Trophoblast cell (in vitro differentiated cells and primary cell): ENCODE measurements around the gene CELA3B.
"Not testable (repeated sequence)": the region's sequence is repeated elsewhere in the genome, so short reads cannot be mapped to it uniquely, and the experiment has no call there.

Experiments used
- DNase-seq, 2 donors: peaks; one replicate each; pipeline ENCODE4 v3.0.0-alpha.2; 2016
- H2AFZ ChIP-seq: 2 replicates; pipeline ENCODE4 v1.6.1; 2013; ENCODE audit warnings: low read length, moderate library complexity, mild to moderate bottlenecking; ENCODE audit not compliant: insufficient read depth, poor library complexity
- H2AK5ac ChIP-seq: 2 replicates; pipeline ENCODE4 v1.6.1; 2013; ENCODE audit warnings: mild to moderate bottlenecking, low read length
- H2BK120ac ChIP-seq: 2 replicates; pipeline ENCODE4 v1.6.1; 2013; ENCODE audit warnings: low read length, mild to moderate bottlenecking, moderate library complexity; ENCODE audit not compliant: insufficient read depth, poor library complexity
- H2BK12ac ChIP-seq: 2 replicates; pipeline ENCODE4 v1.6.1; 2013; ENCODE audit warnings: mild to moderate bottlenecking, low read length, moderate library complexity
- H2BK5ac ChIP-seq: 2 replicates; pipeline ENCODE4 v1.6.1; 2013; ENCODE audit warnings: low read length, low read depth, moderate library complexity, mild to moderate bottlenecking; ENCODE audit not compliant: poor library complexity
- H3K14ac ChIP-seq: 2 replicates; pipeline ENCODE4 v1.6.1; 2013; ENCODE audit warnings: mild to moderate bottlenecking, low read length
- H3K18ac ChIP-seq: 2 replicates; pipeline ENCODE4 v1.6.1; 2013; ENCODE audit warnings: mild to moderate bottlenecking, low read length
- H3K23ac ChIP-seq: 2 replicates; pipeline ENCODE4 v1.6.1; 2013; ENCODE audit warnings: low read length
- H3K27ac ChIP-seq: 2 replicates; pipeline ENCODE4 v1.5.1; 2013; ENCODE audit warnings: low read depth, mild to moderate bottlenecking, inconsistent platforms, low read length, moderate library complexity
- H3K27me3 ChIP-seq: 2 replicates; pipeline ENCODE4 v1.6.1; 2013; ENCODE audit warnings: inconsistent platforms, mild to moderate bottlenecking, low read length, moderate library complexity; ENCODE audit not compliant: insufficient read depth
- H3K36me3 ChIP-seq, 2 experiments: 1 replicate in 1 of 2; 2 replicates in 1 of 2; pipeline ENCODE4 v1.6.1; 2013; ENCODE audit warnings: low read length in 2 of 2, mild to moderate bottlenecking in 2 of 2, moderate library complexity in 1 of 2; ENCODE audit not compliant: insufficient read depth in 2 of 2, control insufficient read depth in 1 of 2
- H3K4ac ChIP-seq: 2 replicates; pipeline ENCODE4 v1.6.1; 2013; ENCODE audit warnings: low read depth, mild to moderate bottlenecking, low read length, moderate library complexity
- H3K4me1 ChIP-seq, 2 experiments: 1 replicate in 1 of 2; 2 replicates in 1 of 2; pipeline ENCODE4 v1.6.1; 2013; ENCODE audit warnings: low read length in 2 of 2, mild to moderate bottlenecking in 2 of 2, moderate library complexity in 1 of 2; ENCODE audit not compliant: insufficient read depth in 2 of 2, control insufficient read depth in 1 of 2
- H3K4me2 ChIP-seq: 2 replicates; pipeline ENCODE4 v1.6.1; 2013; ENCODE audit warnings: inconsistent platforms, mild to moderate bottlenecking, low read length, moderate library complexity
- H3K4me3 ChIP-seq: 2 replicates; pipeline ENCODE4 v1.5.1; 2013; ENCODE audit warnings: mild to moderate bottlenecking, low read depth, low read length, inconsistent platforms
- H3K79me1 ChIP-seq: one replicate; pipeline ENCODE4 v1.6.1; 2013; ENCODE audit warnings: low read length
- H3K79me2 ChIP-seq: 2 replicates; pipeline ENCODE4 v1.6.1; 2013; ENCODE audit warnings: low read length, mild to moderate bottlenecking; ENCODE audit not compliant: control insufficient read depth, insufficient read depth, poor library complexity
- H3K9ac ChIP-seq: 2 replicates; pipeline ENCODE4 v1.6.1; 2013; ENCODE audit warnings: mild to moderate bottlenecking, low read length
- H3K9me3 ChIP-seq: 2 replicates; pipeline ENCODE4 v1.6.1; 2013; ENCODE audit warnings: low read depth, mild to moderate bottlenecking, control low read depth, inconsistent platforms, low read length; ENCODE audit not compliant: insufficient read depth
- H4K12ac ChIP-seq: 2 replicates; pipeline ENCODE4 v1.6.1; 2013; ENCODE audit warnings: low read depth, mild to moderate bottlenecking, low read length, moderate library complexity
- H4K8ac ChIP-seq: 2 replicates; pipeline ENCODE4 v1.6.1; 2013; ENCODE audit warnings: low read depth, mild to moderate bottlenecking, low read length, moderate library complexity
- H4K91ac ChIP-seq: one replicate; pipeline ENCODE4 v1.6.1; 2013; ENCODE audit warnings: low read depth, mild to moderate bottlenecking, low read length, moderate library complexity
- WGBS: extraction: QIAGEN DNeasy Blood & Tissue Kit; methylation state at CpG from one replicate; pipeline ENCODE4 v1.1.7; 2013; ENCODE audit warnings: missing lambda C conversion rate; ENCODE audit not compliant: insufficient read length, insufficient coverage; ENCODE audit errors: extremely low coverage; 5-methylcytosine and 5-hydroxymethylcytosine counted together

The CELA3B gene

GRCh38 chr1:21997891-21998623 is 21.2 kb downstream of the CELA3B start:
- not testable (repeated sequence) for H3K9me3 ChIP-seq, H3K79me2 ChIP-seq, H3K27me3 ChIP-seq, DNase-seq, H3K27ac ChIP-seq, H3K4me2 ChIP-seq, H3K36me3 ChIP-seq, H4K8ac ChIP-seq, H3K4me1 ChIP-seq, H3K4me3 ChIP-seq, H3K79me1 ChIP-seq, H2BK5ac ChIP-seq, H3K9ac ChIP-seq, H2BK12ac ChIP-seq, H3K14ac ChIP-seq, H2AFZ ChIP-seq, H4K12ac ChIP-seq, H3K18ac ChIP-seq, H4K91ac ChIP-seq, H2AK5ac ChIP-seq, H3K23ac ChIP-seq, H2BK120ac ChIP-seq, H3K4ac ChIP-seq
- no CpG with 5 or more reads among the region's 9 CpGs for WGBS

- H3K4me3 ChIP-seq, H3K9me3 ChIP-seq, H3K79me1 ChIP-seq, H4K12ac ChIP-seq, H3K4ac ChIP-seq, H3K36me3 ChIP-seq, DNase-seq, H3K14ac ChIP-seq, H3K23ac ChIP-seq, H2BK120ac ChIP-seq, H2AFZ ChIP-seq, H3K9ac ChIP-seq, H3K27ac ChIP-seq, H3K18ac ChIP-seq, H2AK5ac ChIP-seq, H3K79me2 ChIP-seq, H4K8ac ChIP-seq, H4K91ac ChIP-seq, H3K27me3 ChIP-seq, H2BK5ac ChIP-seq, H3K4me1 ChIP-seq, H2BK12ac ChIP-seq, H3K4me2 ChIP-seq: not testable (repeated sequence)
- WGBS, result no CpG with 5 or more reads among the region's 15 CpGs
Observed at GRCh38 chr1:21998624-21999294, 21.9 kb downstream of the CELA3B start.

- not testable (repeated sequence) for H3K27ac ChIP-seq
- no CpG with 5 or more reads among the region's 7 CpGs for WGBS
Observed at GRCh38 chr1:21999645-22000044, 22.8 kb downstream of the CELA3B start.

GRCh38 chr1:22001409-22001808 is 24.6 kb downstream of the CELA3B start, which contains the start of gene CELA3A:
TSS of gene CELA3A (plus strand) at chr1:22001657. CDS start at chr1:22001675, 18 bp downstream.
- H3K4me2 ChIP-seq, result no peak within 1 kb of the TSS
- no peak within 1 kb of the TSS for H2BK12ac ChIP-seq
- WGBS, result no CpG with 5 or more reads among the region's 5 CpGs
- H3K79me1 ChIP-seq, result no peaks in the 10 kb centered on the region
- no peak within 1 kb of the TSS for H3K27ac ChIP-seq
- no peak within 1 kb of the TSS for H3K23ac ChIP-seq
- H3K27me3 ChIP-seq, result no peaks in the 10 kb centered on the region
- H3K4me3 ChIP-seq, result no peak within 1 kb of the TSS
- H3K9ac ChIP-seq, result no peak within 1 kb of the TSS
- no peaks in the 10 kb centered on the region for H3K36me3 ChIP-seq
- peaks cover 3% of the 10 kb centered on the region in 2 experiments for H3K4me1 ChIP-seq
- H2BK120ac ChIP-seq, result no peak within 1 kb of the TSS
- no peak within 1 kb of the TSS for H4K91ac ChIP-seq
- DNase-seq, result no peak
- no peak within 1 kb of the TSS for H2AK5ac ChIP-seq
- no peak within 1 kb of the TSS for H4K12ac ChIP-seq
- H3K18ac ChIP-seq, result no peak within 1 kb of the TSS
- no peak within 1 kb of the TSS for H3K4ac ChIP-seq
- no peak within 1 kb of the TSS for H2BK5ac ChIP-seq
- no peak within 1 kb of the TSS for H4K8ac ChIP-seq
- H2AFZ ChIP-seq, result no peak within 1 kb of the TSS
- no peaks in the 10 kb centered on the region for H3K9me3 ChIP-seq
- H3K79me2 ChIP-seq, result no peaks in the 10 kb centered on the region
- no peak within 1 kb of the TSS for H3K14ac ChIP-seq

More at GRCh38 chr1:21999645-22000044, 22.8 kb downstream of the CELA3B start:
- not testable (repeated sequence) for H2AK5ac ChIP-seq, H3K36me3 ChIP-seq, H4K8ac ChIP-seq, H3K4me2 ChIP-seq, H2BK120ac ChIP-seq, H3K14ac ChIP-seq, DNase-seq, H3K4me3 ChIP-seq, H3K9me3 ChIP-seq, H3K4me1 ChIP-seq, H3K18ac ChIP-seq, H3K79me2 ChIP-seq, H3K27me3 ChIP-seq, H3K9ac ChIP-seq, H2AFZ ChIP-seq, H3K79me1 ChIP-seq, H4K12ac ChIP-seq, H2BK12ac ChIP-seq, H3K4ac ChIP-seq, H3K23ac ChIP-seq
- peak overlapping the region; percentile 14 for H4K91ac ChIP-seq
- peak overlapping the region; percentile 31 for H2BK5ac ChIP-seq
